NCI-H1436 (cell line): ENCODE results near the gene RAB3IL1.

Experiments
- DNase-seq: peaks from one replicate; lab custom pipeline; 2025; lab: John Stamatoyannopoulos, UW

RAB3IL1 gene

GRCh38 chr11:61866231-61866957, 51.0 kb downstream of the RAB3IL1 start:
- no peak for DNase-seq

GRCh38 chr11:61864814-61865775, 52.3 kb downstream of the RAB3IL1 start:
- no peak for DNase-seq

GRCh38 chr11:61863548-61864081, 53.8 kb downstream of the RAB3IL1 start:
- DNase-seq = no peak

GRCh38 chr11:61862714-61863547, 54.4 kb downstream of the RAB3IL1 start:
- no peak for DNase-seq

DNA sequence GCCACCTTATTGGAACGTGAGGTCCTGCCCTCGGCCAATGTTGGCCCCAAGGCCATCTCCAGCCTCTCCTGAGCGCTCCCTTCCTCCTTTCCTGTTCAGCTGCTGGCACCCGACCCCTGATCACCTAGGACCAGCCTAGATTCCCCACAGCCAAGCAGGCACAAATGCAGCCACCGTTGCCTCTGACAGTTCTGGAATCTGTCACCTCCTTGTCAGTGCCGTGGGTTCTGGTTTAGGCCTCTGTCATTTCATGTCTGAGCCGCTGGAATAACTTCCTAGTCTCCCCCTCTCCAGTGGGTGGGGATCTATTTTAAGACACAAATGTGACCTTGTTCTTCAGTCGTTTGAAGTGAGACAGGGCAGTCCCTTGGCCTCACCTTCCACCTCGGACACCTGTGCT, 55.7 kb downstream of the RAB3IL1 start:
- no peak for DNase-seq

DNA sequence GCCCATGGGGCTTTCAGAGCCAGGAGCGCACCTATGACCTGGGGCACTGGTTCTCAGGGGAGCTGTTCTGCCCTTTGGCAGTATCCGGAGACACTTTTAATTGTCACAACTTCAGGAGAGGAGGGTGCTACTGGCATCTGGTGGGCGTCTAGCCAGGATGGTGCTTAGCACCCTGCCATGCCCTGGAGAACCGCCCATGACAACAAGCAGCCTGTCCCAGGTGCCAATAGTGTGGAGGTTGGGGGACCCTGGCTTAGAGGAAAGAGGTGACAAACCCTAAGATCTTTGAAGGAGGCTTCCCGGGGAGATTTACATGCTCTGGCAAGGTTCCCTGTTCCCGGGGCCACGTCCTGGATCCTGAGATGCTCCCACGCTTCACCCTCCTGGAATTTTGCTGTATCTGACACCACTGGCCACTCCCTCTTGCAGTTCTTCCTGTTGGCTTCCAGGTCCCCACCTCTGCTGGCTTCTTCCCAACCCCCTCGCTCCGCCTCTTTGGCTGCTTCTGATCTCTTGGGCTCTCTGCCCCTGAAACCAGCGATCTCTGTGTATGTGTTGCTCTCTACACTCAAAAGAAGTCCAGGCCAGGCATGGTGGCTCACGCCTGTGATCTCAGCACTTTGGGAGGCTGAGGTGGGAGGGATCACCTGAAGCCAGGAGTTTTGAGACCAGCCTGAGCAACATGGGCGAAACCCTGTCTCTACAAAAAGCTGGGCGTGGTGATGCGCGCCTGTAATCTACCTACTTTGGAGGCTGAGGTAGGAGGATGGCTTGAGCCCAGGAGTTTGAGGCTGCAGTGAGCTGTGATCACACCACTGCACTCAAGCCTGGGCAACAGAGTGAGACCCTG, 57.1 kb downstream of the RAB3IL1 start:
- DNase-seq = no peak

- no peak for DNase-seq
Observed at GRCh38 chr11:61855939-61856680, 61.3 kb downstream of the RAB3IL1 start.

GRCh38 chr11:61854966-61855714, 62.2 kb downstream of the RAB3IL1 start:
- DNase-seq = no peak

DNA sequence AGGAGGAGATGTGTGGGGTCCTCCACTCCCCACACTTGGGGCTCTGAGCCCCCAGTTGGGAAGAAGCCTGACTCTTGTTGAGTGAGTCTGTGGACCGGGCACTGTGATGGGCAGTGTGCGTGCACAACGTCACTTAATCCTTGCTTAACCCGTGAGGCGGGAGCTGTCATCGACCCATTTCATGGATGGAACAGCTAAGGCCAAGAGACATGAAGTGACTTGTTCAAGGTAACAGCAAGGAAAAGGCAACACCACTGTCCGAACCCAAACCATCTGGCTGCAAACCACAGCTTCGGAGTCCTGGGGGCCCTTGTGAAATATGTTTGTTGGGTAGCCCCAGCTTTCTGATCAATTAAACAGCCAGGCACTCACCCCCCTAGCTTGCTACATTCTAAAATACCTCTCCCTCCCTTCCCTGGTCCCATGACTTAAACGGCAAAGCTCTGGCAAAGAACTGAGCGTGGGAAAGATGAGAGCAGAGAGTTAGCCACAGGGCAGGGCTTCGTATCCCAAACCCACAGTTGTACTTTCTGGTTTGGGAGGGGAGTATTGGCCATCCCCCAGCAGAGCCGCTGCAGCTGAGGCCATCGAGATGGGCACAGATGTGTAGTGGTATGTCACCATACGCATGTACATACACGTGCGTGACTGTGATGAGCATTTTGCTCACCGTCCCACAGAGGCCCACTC, 63.0 kb downstream of the RAB3IL1 start:
- no peak for DNase-seq

DNA sequence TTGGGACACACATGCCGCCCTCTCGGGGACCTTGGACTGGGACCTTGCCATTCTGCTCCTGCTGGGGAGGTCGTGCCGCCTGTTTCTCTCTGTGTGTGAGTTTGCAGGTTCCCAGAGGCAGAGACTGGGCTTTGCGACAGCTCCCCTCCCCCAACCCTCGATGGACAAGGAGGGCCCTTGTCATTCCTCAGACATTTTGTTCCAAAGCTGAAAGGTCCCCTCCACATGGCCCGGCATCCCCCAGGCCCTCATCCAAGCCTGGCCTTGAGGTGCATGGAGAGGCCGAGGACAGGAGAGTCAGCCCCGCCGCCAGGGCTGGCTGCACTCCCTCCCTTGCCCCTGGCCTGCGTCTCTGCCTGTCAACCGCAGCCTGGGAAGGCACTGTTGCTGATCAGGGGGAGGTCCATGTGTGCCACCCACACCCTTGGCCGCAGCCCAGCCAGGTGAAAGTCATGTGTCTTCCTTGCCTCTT, 63.6 kb downstream of the RAB3IL1 start:
- no peak for DNase-seq

DNA sequence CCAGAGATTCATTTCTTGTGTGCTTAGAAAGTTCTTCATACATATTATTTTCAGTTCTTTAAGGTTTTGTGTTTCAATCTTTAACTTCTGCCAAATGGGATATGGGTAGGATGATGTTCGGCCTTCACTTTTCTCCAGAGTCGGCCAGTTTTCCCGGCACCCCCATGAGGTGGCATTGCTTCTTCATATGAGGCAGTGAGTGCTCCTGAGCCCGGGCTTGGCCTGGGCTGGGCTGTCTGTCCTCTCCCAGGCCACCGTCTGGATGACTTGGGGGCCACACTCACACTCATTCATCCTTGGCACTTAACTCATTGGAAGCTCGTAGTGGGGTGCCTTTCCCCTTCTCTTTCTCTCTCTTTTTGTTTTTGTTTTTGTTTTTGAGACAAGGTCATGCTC, 65.5 kb downstream of the RAB3IL1 start:
- no peak for DNase-seq

DNA sequence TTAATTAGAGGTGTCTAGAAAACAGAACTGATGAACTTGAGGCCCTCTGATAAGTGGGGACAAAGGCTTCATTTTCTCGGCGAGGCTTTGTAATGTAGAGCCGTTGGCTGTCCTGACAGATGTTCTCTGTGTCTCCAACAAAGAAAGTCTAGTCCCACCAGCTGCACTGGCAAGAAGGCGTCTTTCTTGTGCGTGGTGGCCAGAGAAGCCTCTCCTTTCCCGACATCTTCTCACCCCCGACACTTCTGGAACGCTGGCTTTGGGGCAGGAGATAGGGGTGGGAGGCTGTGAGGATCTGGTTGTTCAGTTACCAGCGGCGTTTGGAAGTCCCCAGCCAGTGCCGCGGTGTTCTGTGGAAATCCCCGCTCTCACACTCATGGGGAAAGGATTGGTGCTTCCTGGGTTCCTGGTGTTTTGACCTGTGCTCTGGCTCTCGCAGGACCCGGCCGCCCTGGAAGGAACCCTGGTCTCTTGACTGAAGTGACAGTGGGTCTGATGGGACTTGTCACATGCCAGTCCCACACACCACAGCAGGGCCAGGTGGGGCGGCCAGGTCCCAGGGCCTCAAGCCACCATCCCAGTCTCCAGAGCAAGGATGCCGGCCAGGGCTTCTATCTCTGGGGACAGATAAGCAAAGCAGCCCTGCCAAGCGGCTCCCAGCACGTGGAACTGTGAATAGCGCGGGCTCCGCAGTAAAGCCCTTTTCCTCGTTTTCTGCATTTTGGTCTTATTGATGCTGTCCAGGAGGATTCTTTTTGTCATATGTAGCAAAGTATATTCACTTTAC, 66.1 kb downstream of the RAB3IL1 start:
- no peak for DNase-seq

- DNase-seq = no peak
Observed at GRCh38 chr11:61850687-61851086, 66.7 kb downstream of the RAB3IL1 start.

GRCh38 chr11:61848631-61849030, 68.7 kb downstream of the RAB3IL1 start:
- DNase-seq = no peak

DNA sequence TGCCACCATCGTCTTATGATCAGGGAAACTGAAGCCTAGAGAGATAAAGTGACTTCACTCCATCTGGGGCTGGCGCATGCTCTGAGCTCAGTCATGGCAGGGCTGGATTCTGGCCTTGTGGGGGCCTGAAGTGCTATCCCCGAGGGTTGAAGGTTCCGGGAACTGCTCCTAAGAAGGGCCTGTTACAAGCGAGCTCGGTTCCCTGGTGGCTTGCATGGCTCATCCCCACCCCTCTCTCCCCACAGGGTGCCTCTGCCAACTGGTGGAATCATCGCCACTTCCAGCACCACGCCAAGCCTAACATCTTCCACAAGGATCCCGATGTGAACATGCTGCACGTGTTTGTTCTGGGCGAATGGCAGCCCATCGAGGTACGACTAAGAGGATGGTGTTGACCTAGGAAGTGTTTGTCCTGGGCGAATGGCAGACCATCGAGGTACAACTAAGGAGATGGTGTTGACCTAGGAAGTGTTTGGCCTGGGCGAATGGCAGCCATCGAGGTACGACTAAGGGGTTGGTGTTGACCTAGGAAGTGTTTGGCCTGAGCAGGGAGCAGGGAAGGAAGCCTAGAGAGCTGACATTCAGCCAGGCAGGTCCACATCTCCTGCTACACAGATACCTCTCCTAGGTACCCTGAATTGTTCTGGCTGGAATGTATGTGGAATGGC, 69.3 kb downstream of the RAB3IL1 start:
- no peak for DNase-seq
